ENCODE data around the gene NFIB. TPM values are rescaled to one million over a fixed set of nuclear protein-coding genes. Genes with fewer than 3 reads are reported as not detected.
A peak's percentile ranks its signal among the peaks of the same experiment; 100 is the strongest.

NFIB gene
- total RNA-seq, 1 experiment from 2014 or later: 14.3 TPM

- H2BK12ac ChIP-seq (ENCODE audit: insufficient read length, low read depth, low read length): no peak overlapping the region
- no peak overlapping the region for H2BK5ac ChIP-seq (ENCODE audit: insufficient read length, low read length)
- H4K5ac ChIP-seq (ENCODE audit: insufficient read length, low read depth, low read length): no peak overlapping the region
- H3K23me2 ChIP-seq (ENCODE audit: insufficient read length, low read depth, low read length, poor library complexity, severe bottlenecking): peaks cover 53% of the 10 kb centered on the region
- no peak overlapping the region for H4K8ac ChIP-seq (replicated peaks; ENCODE audit: insufficient read length, low read depth, low read length)
- H2AFZ ChIP-seq (ENCODE audit: low read length): no peak overlapping the region
- H2BK15ac ChIP-seq (ENCODE audit: low read depth, low read length): no peak overlapping the region
- H3K27ac ChIP-seq (ENCODE audit: insufficient read length, low read depth, low read length): no peak overlapping the region
- H3K79me1 ChIP-seq (ENCODE audit: insufficient read depth, low read depth, low read length, poor library complexity, severe bottlenecking): no peaks in the 10 kb centered on the region
- Mint-ChIP-seq H3K4me1 (peaks cover 37 to 39% of the 10 kb centered on the region in 2 experiments), H3K36me3 (ENCODE audit: insufficient read depth in 1 of 3, low read depth in 3 of 3) (no peaks in the 10 kb centered on the region), H3K27ac (peak overlapping the region in 1 of 3 experiments; percentile 72; a peak in 2 of 7 replicates), H3K9me3 (no peaks in the 10 kb centered on the region), H3K27me3 (ENCODE audit: low read depth) (peaks cover 68% of the 10 kb centered on the region), H3K4me3 (no peak overlapping the region)
- DNase-seq: no peak
- H3K56ac ChIP-seq (ENCODE audit: insufficient read length, low read depth, low read length): no peak overlapping the region
- H3K18ac ChIP-seq (ENCODE audit: insufficient read length, low read depth, low read length): no peak overlapping the region
- no peak overlapping the region for H3T11ph ChIP-seq (ENCODE audit: low read length)
- H4K91ac ChIP-seq (ENCODE audit: insufficient read length, low read depth, low read length): no peak overlapping the region
- no peak overlapping the region for H2AK5ac ChIP-seq (ENCODE audit: insufficient read length, low read length)
- H3K79me2 ChIP-seq (ENCODE audit: insufficient read depth, low read length): no peaks in the 10 kb centered on the region
- no CpG with 5 or more reads among the region's 37 CpGs for WGBS (ENCODE audit: extremely low coverage, insufficient read length, low lambda C conversion rate)
- H2BK120ac ChIP-seq (ENCODE audit: low read depth, low read length, poor library complexity, severe bottlenecking): no peak overlapping the region
- peak overlapping the region; percentile 28 for H3K9ac ChIP-seq (ENCODE audit: extremely low read depth, insufficient read length, low read length)
- H3K14ac ChIP-seq (ENCODE audit: insufficient read depth, low read length): no peak overlapping the region
- no peaks in the 10 kb centered on the region for H4K20me1 ChIP-seq (ENCODE audit: control insufficient read depth, insufficient read depth, insufficient read length)
- H3K27me3 ChIP-seq (ENCODE audit: insufficient read depth, low read length): peaks cover 35% of the 10 kb centered on the region
- H3K23ac ChIP-seq (ENCODE audit: insufficient read length, low read depth, low read length): no peak overlapping the region
- no peaks in the 10 kb centered on the region; the same call in 1 of the 2 replicates for H3K4me1 ChIP-seq (ENCODE audit: insufficient read depth, low read length)
- H3K9me3 ChIP-seq (ENCODE audit: control insufficient read depth, low read depth, low read length): no peaks in the 10 kb centered on the region
- H3K4me2 ChIP-seq (ENCODE audit: insufficient read depth, insufficient read length, low read length): peak overlapping the region; percentile 53
- H2BK20ac ChIP-seq (ENCODE audit: low read depth, low read length, poor library complexity, severe bottlenecking): no peak overlapping the region
- TF ChIP-seq CTCF (conservative IDR thresholded peaks at IDR 0.05): no peak
- no peak overlapping the region for H3K4ac ChIP-seq (ENCODE audit: low read depth, low read length)
Observed at GRCh38 chr9:14346811-14347405, 33.0 kb upstream of the NFIB start.

Measured in H9 (cell line).